B cell (primary cell): ENCODE measurements around the gene IBA57.

Experiments
- CTCF ChIP-seq: fragments of 200-600 bp; IDR thresholded peaks from one replicate; pipeline ENCODE4 v1.8.0; 2022; ENCODE audit warnings: antibody characterized with exemption, mild to moderate bottlenecking
- EZH2 ChIP-seq: IDR thresholded peaks from 2 replicates; pipeline ENCODE4 v1.6.1; 2012; ENCODE audit warnings: borderline replicate concordance, low read depth, mild to moderate bottlenecking, moderate library complexity, low read length; ENCODE audit not compliant: insufficient read depth, poor library complexity, severe bottlenecking

DNA sequence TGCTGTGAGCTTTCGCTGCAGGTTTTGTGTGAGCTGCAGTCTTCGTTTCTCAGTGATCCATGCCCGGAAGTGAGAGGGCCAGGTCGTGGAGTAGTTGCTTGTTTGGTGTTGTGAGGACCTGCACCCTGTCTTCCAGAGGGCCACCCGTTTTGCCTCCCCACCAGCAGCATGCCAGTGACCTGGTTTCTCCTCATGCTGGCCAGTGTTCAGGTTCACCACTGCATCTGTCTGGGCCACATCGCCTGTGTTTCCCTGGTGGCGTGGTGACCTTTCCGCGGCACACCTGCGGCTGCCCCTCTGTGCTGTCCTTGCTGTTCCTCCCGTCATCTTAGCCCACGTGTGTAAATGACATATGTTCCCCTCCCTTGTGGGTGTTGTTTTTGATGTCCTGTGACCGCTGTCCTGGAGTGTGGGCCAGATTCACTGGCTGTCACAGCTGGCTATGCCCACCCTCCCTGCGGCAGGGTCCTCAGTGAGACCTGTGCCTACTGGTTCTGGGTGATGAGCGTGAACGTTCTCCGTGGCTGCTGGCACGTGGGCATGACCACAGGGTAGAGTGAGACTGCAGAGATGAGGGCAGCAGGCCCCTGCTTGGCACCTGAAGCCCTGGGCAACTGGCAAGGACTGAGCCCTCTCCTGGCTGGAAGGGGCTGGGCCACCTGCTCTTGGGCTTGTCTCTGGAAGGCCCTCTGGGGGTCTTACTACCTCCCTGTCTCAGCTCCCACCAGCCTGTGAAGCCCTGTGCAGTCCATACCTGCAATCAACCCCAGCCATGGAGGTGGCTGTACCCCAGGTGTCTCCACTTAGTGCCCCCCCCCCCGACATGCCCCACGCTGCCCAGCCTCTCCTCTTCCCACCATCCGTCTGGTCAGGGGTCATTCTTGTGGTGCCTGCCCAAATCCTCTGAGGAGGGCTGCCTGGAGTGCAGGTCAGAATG is 7.3 kb downstream of the IBA57 start:
- TF ChIP-seq CTCF (no peak), EZH2 (no peak)
